Measurements from ENCODE around the gene HMGB3. TPM values are rescaled to one million over a fixed set of nuclear protein-coding genes. Genes with fewer than 3 reads are reported as not detected.

HMGB3 gene
- total and polyA plus RNA-seq, 2 donors (not counting 1 experiment from before 2014, with no cell fraction given): 0.51 to 1.6 TPM

- no peak for ATAC-seq (ENCODE audit: low read depth)
- H3K9me3 ChIP-seq (ENCODE audit: control extremely low read depth in 1 of 3, control insufficient read depth in 2 of 3, insufficient read depth in 1 of 3, low read length in 2 of 3): no peaks in the 10 kb centered on the region
- H3K4me2 ChIP-seq (replicated peaks; ENCODE audit: low read depth, low read length, poor library complexity, severe bottlenecking): no peak overlapping the region
- intact Hi-C loops (cut with micrococcal nuclease): no loop called here
- no peak overlapping the region for H3K4me3 ChIP-seq (ENCODE audit: control extremely low read depth in 1 of 5, extremely low read depth in 1 of 5, insufficient read depth in 1 of 5, low read depth in 2 of 5, low read length in 4 of 5)
- no peaks in the 10 kb centered on the region for H3K4me1 ChIP-seq (ENCODE audit: control insufficient read depth in 2 of 2, insufficient read depth in 2 of 2, low read length in 2 of 2)
- no peaks in the 10 kb centered on the region for H4K20me1 ChIP-seq (ENCODE audit: control insufficient read depth, insufficient read depth, low read length, poor library complexity, severe bottlenecking)
- no peak overlapping the region for H3K27ac Mint-ChIP-seq
- no peaks in the 10 kb centered on the region for H3K9me3 Mint-ChIP-seq (ENCODE audit: insufficient read depth)
- H3K27me3 ChIP-seq (replicated peaks in 1 of 4; ENCODE audit: control extremely low read depth in 1 of 4, control insufficient read depth in 3 of 4, insufficient read depth in 4 of 4, low read length in 3 of 4): no peaks in the 10 kb centered on the region
- H3K4me1 Mint-ChIP-seq: no peaks in the 10 kb centered on the region
- no peaks in the 10 kb centered on the region for H3K79me2 ChIP-seq (ENCODE audit: control insufficient read depth, insufficient read depth, low read length)
- no peak overlapping the region for H3K27ac ChIP-seq (ENCODE audit: low read length in 2 of 2)
- no peaks in the 10 kb centered on the region for H3K36me3 ChIP-seq (replicated peaks in 1 of 2; ENCODE audit: control extremely low read depth in 1 of 2, control insufficient read depth in 1 of 2, extremely low read depth in 1 of 2, insufficient read depth in 2 of 2, low read length in 1 of 2)
- ChIA-PET CTCF (no interaction called here), POLR2A (no interaction called here)
- no peak for TF ChIP-seq CTCF (IDR thresholded peaks at IDR 0.05)
- no peaks in the 10 kb centered on the region for H3K27me3 Mint-ChIP-seq
- H3K9ac ChIP-seq (ENCODE audit: low read length): no peak overlapping the region
- no peak overlapping the region for H2AFZ ChIP-seq (ENCODE audit: insufficient read depth, low read depth, low read length, poor library complexity, severe bottlenecking)
- no CpG with 5 or more reads among the region's 4 CpGs for WGBS (ENCODE audit: insufficient coverage)
- no peak overlapping the region for H3K4me3 Mint-ChIP-seq
- no peak for DNase-seq
Observed at GRCh38 chrX:151006410-151007109, 23.4 kb downstream of the HMGB3 start.

- 86% methylated on average over 1 of the region's 2 CpGs for WGBS (ENCODE audit: insufficient coverage)
- no peak for DNase-seq
- no peaks in the 10 kb centered on the region for H3K79me2 ChIP-seq (ENCODE audit: control insufficient read depth, insufficient read depth, low read length)
- no peaks in the 10 kb centered on the region for H3K27me3 ChIP-seq (replicated peaks in 1 of 4; ENCODE audit: control extremely low read depth in 1 of 4, control insufficient read depth in 3 of 4, insufficient read depth in 4 of 4, low read length in 3 of 4)
- no peak overlapping the region for H3K4me3 ChIP-seq (ENCODE audit: control extremely low read depth in 1 of 5, extremely low read depth in 1 of 5, insufficient read depth in 1 of 5, low read depth in 2 of 5, low read length in 4 of 5)
- no peak overlapping the region for H3K27ac Mint-ChIP-seq
- H3K9me3 ChIP-seq (ENCODE audit: control extremely low read depth in 1 of 3, control insufficient read depth in 2 of 3, insufficient read depth in 1 of 3, low read length in 2 of 3): peaks cover 0 to 9% (median 0%) of the 10 kb centered on the region in 3 donors
- no peaks in the 10 kb centered on the region for H3K27me3 Mint-ChIP-seq
- no peak overlapping the region for H3K27ac ChIP-seq (ENCODE audit: low read length in 2 of 2)
- H3K4me2 ChIP-seq (replicated peaks; ENCODE audit: low read depth, low read length, poor library complexity, severe bottlenecking): no peak overlapping the region
- no peak for ATAC-seq (ENCODE audit: low read depth)
- CTCF ChIA-PET: no interaction called here
- H3K4me3 Mint-ChIP-seq: no peak overlapping the region
- H4K20me1 ChIP-seq (ENCODE audit: control insufficient read depth, insufficient read depth, low read length, poor library complexity, severe bottlenecking): no peaks in the 10 kb centered on the region
- H2AFZ ChIP-seq (ENCODE audit: insufficient read depth, low read depth, low read length, poor library complexity, severe bottlenecking): no peak overlapping the region
- POLR2A ChIA-PET: no interaction called here
- H3K4me1 Mint-ChIP-seq: no peaks in the 10 kb centered on the region
- intact Hi-C loops (cut with micrococcal nuclease): no loop called here
- no peaks in the 10 kb centered on the region for H3K4me1 ChIP-seq (ENCODE audit: control insufficient read depth in 2 of 2, insufficient read depth in 2 of 2, low read length in 2 of 2)
- TF ChIP-seq EZH2 (IDR thresholded peaks at IDR 0.05; ENCODE audit: borderline replicate concordance, insufficient read depth, low read depth, low read length, poor library complexity, severe bottlenecking) (no peak), CTCF (IDR thresholded peaks at IDR 0.05) (no peak)
- no peaks in the 10 kb centered on the region for H3K36me3 ChIP-seq (replicated peaks in 1 of 2; ENCODE audit: control extremely low read depth in 1 of 2, control insufficient read depth in 1 of 2, extremely low read depth in 1 of 2, insufficient read depth in 2 of 2, low read length in 1 of 2)
- H3K9me3 Mint-ChIP-seq (ENCODE audit: insufficient read depth): peaks cover 4% of the 10 kb centered on the region
- H3K9ac ChIP-seq (ENCODE audit: low read length): no peak overlapping the region
Observed at GRCh38 chrX:151009582-151009981, 26.4 kb downstream of the HMGB3 start.
